ENCODE measurements around the gene ATAD3B.
"Not testable (repeated sequence)": the region's sequence is repeated elsewhere in the genome, so short reads cannot be mapped to it uniquely, and the experiment has no call there.

Gene ATAD3B

GRCh38 chr1:1434131-1434823 lies 37.3 kb upstream of the ATAD3B start:
- no peak for FAIRE-seq

- no peak for FAIRE-seq
These were observed 36.8 kb upstream of the ATAD3B start for GRCh38 chr1:1434824-1435105.

GRCh38 chr1:1435106-1435903 lies 36.3 kb upstream of the ATAD3B start, which contains the start of gene VWA1:
VWA1 (plus strand) TSS chr1:1435690; CDS start chr1:1435749, 59 bp downstream.
- no peak for FAIRE-seq

- FAIRE-seq = no peak
These were observed 35.5 kb upstream of the ATAD3B start for GRCh38 chr1:1435911-1436629.

GRCh38 chr1:1436630-1437032 lies 34.9 kb upstream of the ATAD3B start:
- no peak for FAIRE-seq

- FAIRE-seq = no peak
These were observed 34.3 kb upstream of the ATAD3B start for GRCh38 chr1:1437033-1437903.

- FAIRE-seq = no peak
These were observed 33.6 kb upstream of the ATAD3B start for GRCh38 chr1:1437904-1438376.

GRCh38 chr1:1438531-1439381 lies 32.8 kb upstream of the ATAD3B start:
- no peak for FAIRE-seq

GRCh38 chr1:1439546-1440261 lies 31.9 kb upstream of the ATAD3B start:
- no peak for FAIRE-seq

GRCh38 chr1:1440262-1441001 lies 31.1 kb upstream of the ATAD3B start:
- no peak for FAIRE-seq

GRCh38 chr1:1441002-1441888 lies 30.3 kb upstream of the ATAD3B start:
- no peak for FAIRE-seq

GRCh38 chr1:1442069-1442770 lies 29.3 kb upstream of the ATAD3B start:
- FAIRE-seq = no peak

- FAIRE-seq = not testable (repeated sequence)
These were observed 24.9 kb upstream of the ATAD3B start for GRCh38 chr1:1446631-1447030.

- no peak for FAIRE-seq
These were observed 22.3 kb upstream of the ATAD3B start, which contains the start of gene ATAD3C for GRCh38 chr1:1449099-1449739. ATAD3C (plus strand) TSS chr1:1449689; CDS start chr1:1450684, 995 bp downstream.

- FAIRE-seq = not testable (repeated sequence)
These were observed 20.9 kb upstream of the ATAD3B start for GRCh38 chr1:1450616-1451015.

- no peak for FAIRE-seq
These were observed 19.7 kb upstream of the ATAD3B start for GRCh38 chr1:1451696-1452364.

- not testable (repeated sequence) for FAIRE-seq
These were observed 19.2 kb upstream of the ATAD3B start for GRCh38 chr1:1452365-1452739.
